Esophagus mucosa (tissue), 1 donor: ENCODE results near the gene LRRTM4. TPM values are rescaled to one million over a fixed set of nuclear protein-coding genes. Genes with fewer than 3 reads are reported as not detected.
"Not testable (repeated sequence)": the region's sequence is repeated elsewhere in the genome, so short reads cannot be mapped to it uniquely, and the experiment has no call there.

ENCODE experiments used
- ATAC-seq: fragments of 200-7000 bp; cut with Tn5 transposase; one replicate; pipeline ENCODE4 v1.9.1; 2020
- total RNA-seq: library from RNA; stranded (reverse); gene quantifications from one replicate; pipeline ENCODE4 v1.2.4, GENCODE V29; 2023
- donor health status: DM: yes; HTN: yes; CAD: no.

The LRRTM4 gene
- total RNA-seq, 1 donor from 2014 or later: not detected

GRCh38 chr2:77054938-77055337 is 467.2 kb downstream of the LRRTM4 start:
- ATAC-seq: no peak

DNA sequence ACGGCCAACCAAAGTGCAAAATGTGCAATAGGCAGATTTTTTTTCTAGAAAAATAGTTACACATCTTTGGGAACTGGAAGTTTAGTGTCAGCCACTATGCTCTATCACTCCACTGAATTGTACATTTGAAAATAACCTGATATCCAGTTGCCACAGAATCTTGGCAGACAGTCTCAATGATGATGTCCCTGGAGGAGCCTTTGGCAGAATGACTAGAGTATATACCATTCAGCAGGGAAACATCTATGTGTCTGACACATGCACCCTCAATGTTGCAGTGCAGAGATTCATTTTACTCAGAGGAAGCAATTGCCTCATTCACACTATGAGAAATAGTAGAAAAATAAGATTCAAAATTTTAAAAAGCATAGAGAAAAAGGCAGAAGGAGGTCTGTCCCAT is 475.8 kb downstream of the LRRTM4 start:
- no peak for ATAC-seq

GRCh38 chr2:77045456-77045855 is 476.7 kb downstream of the LRRTM4 start:
- ATAC-seq: not testable (repeated sequence)

DNA sequence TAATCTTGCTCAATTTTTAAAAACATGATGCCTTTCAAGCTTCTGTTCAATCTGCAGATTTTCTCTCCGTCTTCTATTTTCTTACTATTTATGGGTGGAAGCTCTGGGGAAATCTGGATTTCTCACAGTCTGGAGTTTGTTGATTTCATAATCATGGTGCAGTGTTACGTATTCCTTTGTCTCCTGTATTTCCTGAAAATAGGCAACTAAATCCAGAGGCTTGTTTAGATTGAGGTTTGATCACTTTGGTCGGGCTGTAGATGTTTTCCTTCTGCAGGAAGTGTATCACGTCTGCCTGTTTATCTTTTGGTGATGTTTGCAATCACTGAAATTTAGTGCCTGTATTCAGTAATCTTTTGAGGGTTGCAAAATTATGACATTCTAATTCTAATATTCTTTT is 487.7 kb downstream of the LRRTM4 start:
- no peak for ATAC-seq

- ATAC-seq: not testable (repeated sequence)
Measured at GRCh38 chr2:77029237-77029636, 492.9 kb downstream of the LRRTM4 start.

DNA sequence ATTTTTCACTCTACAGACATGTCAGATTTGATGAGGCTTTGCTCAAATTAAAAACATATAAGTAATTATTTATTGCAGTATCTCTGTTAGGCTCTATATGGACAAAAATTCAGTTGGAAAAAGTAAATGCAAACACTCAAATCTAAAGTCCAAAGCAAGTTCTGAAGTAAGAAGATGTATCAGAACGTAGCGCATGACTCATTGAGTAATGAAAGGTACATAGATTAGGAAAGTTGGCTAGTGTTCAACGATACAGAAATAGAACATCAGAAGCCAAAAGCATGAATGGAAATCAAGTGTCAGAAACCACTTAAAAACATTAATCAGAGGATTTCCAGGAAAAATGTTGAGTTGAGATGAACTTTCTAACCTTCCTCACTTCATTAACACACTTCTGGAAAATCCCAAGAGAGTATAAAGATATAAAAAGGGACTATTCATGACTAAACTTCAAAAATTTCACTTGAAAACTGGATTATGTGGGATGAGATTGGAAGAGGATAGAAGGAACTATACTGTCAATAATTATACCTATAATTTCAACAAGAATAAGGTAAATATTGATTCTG is 494.1 kb downstream of the LRRTM4 start:
- no peak for ATAC-seq

GRCh38 chr2:77025714-77026113 is 496.5 kb downstream of the LRRTM4 start:
- no peak for ATAC-seq

DNA sequence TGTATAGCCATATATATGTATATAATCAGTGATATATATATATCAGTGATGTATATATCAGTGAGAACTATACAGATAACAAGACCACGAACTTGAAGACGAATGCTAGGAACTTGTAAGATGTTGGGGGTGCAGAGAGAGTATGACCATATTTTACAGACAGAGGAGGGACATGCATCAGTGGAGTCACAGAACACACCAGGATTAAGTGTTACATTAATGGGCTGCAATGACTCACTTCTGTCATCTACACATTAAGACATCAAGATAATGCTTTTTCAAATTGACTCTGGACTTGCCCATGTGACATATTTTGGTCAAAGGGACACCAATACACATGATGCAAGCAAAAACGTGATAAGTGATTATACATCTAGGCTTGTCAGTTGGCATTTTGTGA is 501.0 kb downstream of the LRRTM4 start:
- ATAC-seq: no peak

DNA sequence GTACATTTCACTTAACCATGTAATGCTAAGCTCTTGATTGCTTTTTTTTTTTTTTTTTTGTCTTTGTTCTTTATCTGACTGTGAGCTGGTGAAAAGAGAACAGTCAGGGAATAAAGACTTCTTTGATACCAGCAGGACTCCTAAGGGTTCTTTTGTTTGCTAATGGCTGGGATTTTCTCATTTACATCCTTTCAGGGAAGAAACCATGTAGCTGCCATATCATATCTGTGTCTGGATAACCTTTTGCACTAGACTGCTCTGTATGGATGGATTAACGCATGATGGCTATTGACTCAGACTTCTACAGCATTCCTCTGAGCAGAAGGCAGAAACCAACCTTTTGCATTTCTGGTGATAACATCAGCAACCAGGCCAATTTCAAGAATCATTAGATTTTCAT is 504.0 kb downstream of the LRRTM4 start:
- ATAC-seq: no peak

- no peak for ATAC-seq
Measured at GRCh38 chr2:77017355-77017745, 504.8 kb downstream of the LRRTM4 start.

DNA sequence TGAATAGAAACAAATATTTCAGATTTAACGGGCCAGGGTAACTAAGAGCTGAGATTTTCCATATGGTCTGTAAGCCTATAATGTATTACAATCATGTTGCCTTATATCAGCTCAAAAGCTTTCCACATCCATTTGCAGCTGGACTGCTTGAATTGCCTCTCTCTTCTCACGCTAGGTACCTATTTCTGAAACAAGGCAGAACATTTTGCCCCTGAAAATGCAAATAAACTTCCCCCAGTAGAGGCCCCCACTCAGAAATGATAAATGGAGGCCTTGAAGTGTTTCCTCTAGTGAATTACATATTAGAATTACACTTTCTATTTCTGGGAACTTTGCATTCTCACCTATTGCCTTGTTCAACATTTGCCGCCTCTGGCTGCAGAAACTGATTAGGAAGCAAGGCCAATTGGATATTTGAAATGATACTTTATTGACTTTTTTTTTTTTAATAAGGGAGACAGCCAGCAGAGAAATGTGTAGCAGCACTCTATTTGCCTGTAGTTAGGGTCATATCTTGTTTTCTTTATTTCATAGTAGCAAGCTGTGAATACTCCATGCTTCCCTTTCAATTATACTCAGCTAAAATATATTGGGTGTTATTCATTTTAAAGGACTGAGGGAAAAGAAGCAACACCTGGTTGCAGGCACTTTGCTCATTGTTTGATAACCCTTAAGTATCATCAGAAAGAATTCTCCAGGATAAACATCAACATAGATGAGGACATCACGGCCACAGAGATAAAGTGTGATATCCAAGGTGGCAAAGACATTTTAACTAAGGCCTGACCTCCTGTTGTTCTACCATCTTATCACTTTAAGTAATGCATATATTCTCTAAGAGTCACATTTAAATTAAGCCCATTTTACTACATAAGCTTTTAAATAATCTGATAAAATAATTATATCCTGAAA is 505.5 kb downstream of the LRRTM4 start:
- ATAC-seq: no peak

GRCh38 chr2:77013953-77014352 is 508.2 kb downstream of the LRRTM4 start:
- ATAC-seq: peak; percentile 79

DNA sequence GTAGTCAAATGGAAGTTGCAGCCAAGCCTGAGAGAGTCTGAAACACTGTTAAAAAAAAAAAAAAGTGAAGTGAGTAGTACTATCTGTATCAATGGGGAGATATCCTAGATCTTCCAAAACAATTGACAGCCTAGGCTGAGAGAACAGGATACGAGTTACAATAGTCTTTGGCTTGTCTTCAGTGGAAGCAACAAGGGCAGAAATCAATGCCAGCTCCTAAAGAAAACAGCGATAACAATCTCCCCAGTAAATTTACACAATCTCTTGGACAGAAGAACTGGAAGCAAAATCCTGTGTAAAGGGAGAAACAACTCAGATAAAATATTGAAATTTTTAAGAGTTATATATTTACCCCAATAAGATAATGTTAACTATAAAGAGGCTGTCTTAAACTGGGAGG is 508.7 kb downstream of the LRRTM4 start:
- ATAC-seq: no peak

- peak; percentile 60 for ATAC-seq
Measured at GRCh38 chr2:77009307-77009706, 512.9 kb downstream of the LRRTM4 start.

- ATAC-seq: no peak
Measured at GRCh38 chr2:77008853-77009252, 513.3 kb downstream of the LRRTM4 start.

DNA sequence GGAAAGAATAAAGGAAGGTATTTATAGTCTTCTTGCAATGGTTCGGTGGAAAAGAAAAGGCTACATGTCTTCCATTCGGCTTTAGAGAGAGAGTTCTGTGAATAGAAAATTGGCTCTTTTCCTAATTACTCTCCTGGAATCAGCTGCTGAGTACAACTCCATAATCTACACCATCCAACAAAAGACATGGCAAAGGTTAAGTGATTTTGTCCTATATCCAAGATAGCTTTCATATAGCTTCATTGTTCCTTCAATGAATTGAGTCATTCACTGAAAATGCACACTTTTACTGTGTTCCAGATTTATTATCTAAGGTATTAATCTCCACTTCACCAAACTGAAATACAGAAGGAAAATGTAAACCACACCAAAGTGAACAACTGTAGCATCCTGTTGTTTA is 514.5 kb downstream of the LRRTM4 start:
- ATAC-seq: no peak

- ATAC-seq: peak; percentile 89
Measured at GRCh38 chr2:77005522-77005921, 516.7 kb downstream of the LRRTM4 start.

GRCh38 chr2:77001895-77002294 is 520.3 kb downstream of the LRRTM4 start:
- no peak for ATAC-seq

DNA sequence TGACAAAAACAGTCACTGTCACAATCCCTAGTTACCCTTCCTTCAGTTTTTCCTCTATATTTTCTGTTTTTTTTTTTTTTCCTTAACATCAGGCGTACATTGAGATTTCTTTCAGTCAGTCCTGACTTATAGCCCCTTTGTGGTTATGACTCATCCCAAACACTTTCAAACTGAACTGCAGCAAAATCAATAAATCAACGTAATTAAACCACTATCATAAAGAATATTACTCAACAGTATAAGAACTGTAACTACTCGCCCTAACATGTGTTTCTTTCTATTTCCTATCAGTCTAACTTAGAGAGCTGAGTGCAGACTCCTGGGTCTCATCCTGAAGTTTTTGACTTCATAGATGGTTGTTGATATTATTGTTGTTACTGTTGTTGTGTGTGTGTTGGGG is 523.5 kb downstream of the LRRTM4 start:
- ATAC-seq: peak; percentile 28

GRCh38 chr2:76998152-76998551 is 524.0 kb downstream of the LRRTM4 start:
- ATAC-seq: no peak

DNA sequence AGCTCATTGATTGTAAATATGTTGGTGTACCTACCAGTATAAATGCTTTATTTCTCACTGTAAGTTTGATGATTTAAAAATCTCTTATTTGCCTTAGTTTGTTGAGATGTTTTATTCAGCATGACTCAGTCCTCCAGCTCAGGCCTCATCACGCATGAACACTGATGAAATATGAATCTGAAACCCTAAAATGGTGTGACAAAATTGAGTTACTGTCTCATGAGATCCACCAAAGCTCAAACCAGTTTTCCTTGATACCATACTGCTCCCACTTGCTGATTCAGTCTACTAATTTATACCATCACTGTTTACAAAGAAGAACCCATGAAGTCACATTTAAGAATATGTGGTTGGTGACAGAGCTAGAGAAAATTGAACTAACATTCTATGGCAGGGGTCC is 524.9 kb downstream of the LRRTM4 start:
- no peak for ATAC-seq

- no peak for ATAC-seq
Measured at GRCh38 chr2:76985387-76986136, 536.6 kb downstream of the LRRTM4 start.

- ATAC-seq: no peak
Measured at GRCh38 chr2:76984359-76984758, 537.8 kb downstream of the LRRTM4 start.
